ENCODE measurements around the gene DUT. TPM values are rescaled to one million over a fixed set of nuclear protein-coding genes. Genes with fewer than 3 reads are reported as not detected.

The DUT gene
- total RNA-seq, 2 experiments from 2014 or later = 564 to 574 TPM

DNA sequence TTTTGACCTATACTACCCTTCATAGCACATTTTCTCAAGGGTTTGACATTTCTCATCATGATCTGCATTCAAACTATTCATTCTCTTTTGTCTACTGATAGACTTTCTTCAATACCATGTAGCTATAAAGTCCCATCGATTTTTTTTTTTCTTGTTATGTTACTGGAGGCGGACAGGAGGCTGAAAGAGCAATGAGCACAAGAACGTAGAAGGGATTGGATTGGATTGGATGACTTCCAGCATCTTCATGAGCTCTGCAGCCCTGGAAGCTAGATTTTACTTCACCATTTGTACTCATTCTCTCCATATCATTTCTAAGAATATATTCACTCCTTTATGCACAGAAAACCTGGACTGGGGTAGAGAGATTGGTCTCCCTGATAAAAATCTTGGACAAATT, 43.2 kb downstream of the DUT start:
- no peak for DNase-seq
- H3K27me3 Mint-ChIP-seq = peaks cover 24% of the 10 kb centered on the region
- peaks cover 1% of the 10 kb centered on the region for H3K9me3 Mint-ChIP-seq
- no peak overlapping the region for H3K27ac Mint-ChIP-seq
- H3K4me3 Mint-ChIP-seq = no peak overlapping the region
- H3K4me1 Mint-ChIP-seq = no peaks in the 10 kb centered on the region
- H3K36me3 Mint-ChIP-seq = no peaks in the 10 kb centered on the region

DNA sequence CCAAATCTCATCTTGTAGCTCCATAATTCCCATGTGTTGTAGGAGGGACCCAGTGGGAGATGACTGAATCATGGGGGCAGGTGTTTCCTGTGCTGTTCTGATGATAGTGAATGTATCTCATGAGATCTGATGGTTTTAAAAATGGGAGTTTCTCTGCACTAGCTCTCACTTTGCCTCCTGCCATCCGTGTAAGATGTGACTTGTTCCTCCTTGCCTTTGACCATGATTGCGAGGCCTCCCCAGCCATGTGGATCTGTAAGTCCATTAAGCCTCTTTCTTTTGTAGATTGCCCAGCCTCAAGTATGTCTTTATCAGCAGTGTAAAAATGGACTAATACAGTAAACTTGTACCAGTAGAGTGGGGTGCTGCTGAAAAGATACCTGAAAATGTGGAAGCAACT, 44.5 kb downstream of the DUT start:
- Mint-ChIP-seq H3K4me1 (no peaks in the 10 kb centered on the region), H3K36me3 (no peaks in the 10 kb centered on the region), H3K27me3 (peaks cover 24% of the 10 kb centered on the region), H3K27ac (no peak overlapping the region), H3K4me3 (no peak overlapping the region), H3K9me3 (peaks cover 1% of the 10 kb centered on the region)
- no peak for DNase-seq

DNA sequence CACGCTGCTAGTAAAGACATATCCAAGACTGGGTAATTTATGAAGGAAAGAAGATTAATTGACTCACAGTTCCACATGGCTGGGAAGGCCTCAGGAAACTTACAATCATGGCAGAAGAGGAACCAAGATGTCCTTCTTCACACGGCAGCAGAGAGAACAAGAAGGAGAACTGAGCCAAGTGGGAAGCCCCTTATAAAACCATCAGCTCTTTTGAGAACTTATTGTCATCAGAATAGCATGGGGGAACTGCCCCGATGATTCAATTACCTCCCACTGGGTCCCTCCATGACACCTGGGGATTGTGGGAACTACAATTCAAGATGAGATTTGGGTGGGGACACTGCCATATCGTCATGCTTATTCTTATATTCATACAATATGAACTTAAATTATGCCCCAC, 49.0 kb downstream of the DUT start:
- H3K9me3 Mint-ChIP-seq = peaks cover 1% of the 10 kb centered on the region
- no peak for DNase-seq
- peaks cover 13% of the 10 kb centered on the region for H3K27me3 Mint-ChIP-seq
- no peak overlapping the region for H3K27ac Mint-ChIP-seq
- no peaks in the 10 kb centered on the region for H3K4me1 Mint-ChIP-seq
- H3K36me3 Mint-ChIP-seq = no peaks in the 10 kb centered on the region
- H3K4me3 Mint-ChIP-seq = no peak overlapping the region

DNA sequence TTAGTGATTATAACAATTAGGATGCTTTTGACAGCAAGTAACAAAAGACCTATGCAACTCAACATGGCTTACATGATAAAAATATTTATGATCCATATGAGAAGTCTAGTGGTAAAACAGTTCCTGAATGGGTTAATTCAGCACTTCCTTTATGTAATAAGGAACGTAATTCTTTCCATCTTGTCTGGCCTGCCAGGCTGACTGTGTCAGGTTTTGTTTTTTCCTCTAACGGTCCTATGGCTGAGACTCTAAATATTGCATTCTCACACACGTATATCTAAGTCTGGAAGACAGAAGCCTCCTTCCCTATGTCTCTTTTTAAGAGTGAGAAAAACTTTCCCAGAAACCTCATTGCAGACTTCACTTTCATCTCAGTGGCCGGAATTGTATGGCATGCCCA, 50.6 kb downstream of the DUT start:
- DNase-seq = no peak
- no peak overlapping the region for H3K27ac Mint-ChIP-seq
- H3K9me3 Mint-ChIP-seq = peaks cover 1% of the 10 kb centered on the region
- H3K36me3 Mint-ChIP-seq = no peaks in the 10 kb centered on the region
- no peaks in the 10 kb centered on the region for H3K4me1 Mint-ChIP-seq
- peaks cover 3% of the 10 kb centered on the region for H3K27me3 Mint-ChIP-seq
- no peak overlapping the region for H3K4me3 Mint-ChIP-seq

DNA sequence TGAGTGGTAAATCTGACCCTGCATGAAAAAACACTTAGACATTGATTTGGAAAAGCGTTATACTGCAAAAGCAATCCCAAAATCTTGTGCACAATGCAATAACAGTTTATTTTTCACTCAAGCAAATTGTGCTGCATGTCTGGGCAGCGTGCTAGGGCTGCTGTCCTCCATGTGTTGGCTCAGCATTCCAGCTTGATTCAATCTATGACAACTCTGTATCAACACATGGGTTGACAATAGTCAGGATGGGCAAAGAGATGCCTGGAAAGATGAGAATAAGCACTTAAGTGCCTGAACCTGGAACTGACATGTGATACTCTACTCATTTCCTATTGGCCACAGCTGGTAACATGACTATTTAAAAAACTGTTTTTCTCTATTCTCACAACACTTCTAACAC, 51.8 kb downstream of the DUT start:
- no peaks in the 10 kb centered on the region for H3K9me3 Mint-ChIP-seq
- DNase-seq = no peak
- H3K4me1 Mint-ChIP-seq = no peaks in the 10 kb centered on the region
- H3K27me3 Mint-ChIP-seq = no peaks in the 10 kb centered on the region
- H3K36me3 Mint-ChIP-seq = no peaks in the 10 kb centered on the region
- H3K4me3 Mint-ChIP-seq = no peak overlapping the region
- H3K27ac Mint-ChIP-seq = no peak overlapping the region

DNA sequence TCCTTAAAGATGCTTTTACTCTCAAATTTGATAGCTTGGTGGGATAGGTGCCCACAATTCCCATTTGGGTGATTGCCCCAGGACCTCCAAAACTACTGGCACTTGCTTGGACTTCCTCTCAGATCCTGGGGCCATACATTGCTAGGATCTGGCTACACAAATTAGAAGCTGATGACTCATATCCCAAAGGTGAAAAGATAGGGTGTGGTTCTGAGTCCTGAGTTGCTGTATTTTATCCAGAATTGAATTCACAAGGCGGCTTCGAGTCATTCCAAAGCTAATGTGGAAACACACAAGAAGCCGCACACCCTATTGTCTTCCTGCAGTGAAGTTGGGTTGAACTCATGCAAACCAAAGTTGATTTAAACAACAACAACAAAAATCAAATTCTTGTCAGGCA, 53.4 kb downstream of the DUT start:
- Mint-ChIP-seq H3K4me1 (no peaks in the 10 kb centered on the region), H3K36me3 (no peaks in the 10 kb centered on the region)

DNA sequence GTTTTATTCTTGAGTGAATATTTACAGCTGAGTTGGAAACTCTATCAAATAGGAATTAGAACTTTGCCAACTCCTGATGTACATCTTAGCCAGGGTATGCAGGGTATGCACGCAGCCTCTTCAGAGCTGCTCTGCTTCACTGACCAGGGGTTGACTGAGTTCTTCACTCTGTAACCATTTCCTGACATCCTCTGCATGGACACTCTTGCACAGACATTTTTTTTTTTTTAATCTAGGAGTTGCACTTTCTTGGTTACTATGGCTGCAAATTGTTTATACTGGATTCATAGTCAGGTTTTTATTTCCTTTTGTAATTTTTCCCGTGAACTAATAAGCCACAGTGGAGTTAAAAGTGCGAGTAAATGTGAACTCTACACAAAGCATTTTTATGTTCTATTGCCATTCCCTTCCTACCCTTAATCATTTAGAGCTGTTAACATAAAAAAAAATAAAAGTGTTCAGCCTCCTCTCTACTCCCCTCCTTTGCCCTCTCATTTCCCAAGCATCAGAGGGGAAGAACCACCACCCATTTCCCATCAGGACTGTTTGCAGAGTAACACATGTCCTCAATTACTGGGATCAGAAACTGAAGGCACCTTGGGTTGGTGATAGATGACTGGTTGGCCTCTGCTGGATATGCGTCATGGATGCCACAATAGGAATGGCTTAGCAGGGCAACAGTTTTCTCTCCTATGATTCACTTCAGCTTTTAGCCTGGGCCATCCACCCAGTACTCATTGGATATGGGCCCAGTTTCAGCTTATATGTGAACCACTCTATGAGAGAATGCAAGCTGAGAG, 54.0 kb downstream of the DUT start:
- no peaks in the 10 kb centered on the region for H3K9me3 Mint-ChIP-seq
- H3K4me1 Mint-ChIP-seq = no peaks in the 10 kb centered on the region
- no peak overlapping the region for H3K27ac Mint-ChIP-seq
- no peak overlapping the region for H3K4me3 Mint-ChIP-seq
- H3K36me3 Mint-ChIP-seq = no peaks in the 10 kb centered on the region
- no peaks in the 10 kb centered on the region for H3K27me3 Mint-ChIP-seq
- no peak for DNase-seq

More for the DNA sequence above, 53.4 kb downstream of the DUT start:
- no peaks in the 10 kb centered on the region for H3K9me3 Mint-ChIP-seq
- H3K27me3 Mint-ChIP-seq = no peaks in the 10 kb centered on the region
- no peak overlapping the region for H3K4me3 Mint-ChIP-seq
- no peak for DNase-seq
- no peak overlapping the region for H3K27ac Mint-ChIP-seq

DNA sequence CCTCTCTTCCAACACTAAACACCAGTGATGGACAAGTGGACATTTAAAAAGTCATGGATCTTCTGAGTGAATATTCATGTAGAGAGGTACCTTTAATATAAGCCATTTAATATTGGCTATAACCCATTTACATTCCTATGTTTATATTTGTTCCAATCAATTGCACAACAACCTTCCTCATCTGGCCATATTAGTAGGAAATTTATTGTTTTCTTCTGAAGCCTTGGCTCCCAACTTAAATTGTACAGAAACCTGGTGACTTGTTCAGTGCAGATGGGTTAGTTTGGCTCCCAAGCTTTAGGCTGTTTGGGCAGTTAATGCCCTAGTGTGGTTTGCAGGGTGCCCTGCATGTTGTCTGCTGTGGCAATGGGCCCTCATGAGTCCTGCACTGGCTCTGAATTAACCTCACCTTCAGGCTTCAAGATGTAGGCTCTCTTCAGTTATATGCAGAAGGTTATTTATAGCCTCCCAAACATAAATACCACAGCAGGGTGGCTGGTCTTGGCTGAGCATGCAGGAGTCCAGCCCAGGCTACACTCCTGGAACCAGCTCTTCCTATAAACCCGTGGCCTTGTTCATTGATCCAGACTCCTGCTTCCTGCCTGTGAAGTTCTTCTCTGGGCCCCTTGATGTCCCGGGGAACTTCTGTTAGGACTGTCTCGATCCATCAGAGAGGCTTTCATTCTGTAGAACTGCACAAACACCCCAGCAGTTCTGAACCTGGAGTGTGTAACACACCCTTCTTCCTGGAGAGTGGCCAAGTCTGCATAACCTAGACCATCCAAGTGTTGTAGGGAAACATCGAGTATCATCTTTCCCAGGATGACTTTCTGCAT, 57.0 kb downstream of the DUT start:
- DNase-seq = no peak
- Mint-ChIP-seq H3K36me3 (no peaks in the 10 kb centered on the region), H3K4me3 (no peak overlapping the region), H3K27ac (no peak overlapping the region), H3K9me3 (no peaks in the 10 kb centered on the region), H3K4me1 (no peaks in the 10 kb centered on the region), H3K27me3 (peaks cover 8% of the 10 kb centered on the region)

DNA sequence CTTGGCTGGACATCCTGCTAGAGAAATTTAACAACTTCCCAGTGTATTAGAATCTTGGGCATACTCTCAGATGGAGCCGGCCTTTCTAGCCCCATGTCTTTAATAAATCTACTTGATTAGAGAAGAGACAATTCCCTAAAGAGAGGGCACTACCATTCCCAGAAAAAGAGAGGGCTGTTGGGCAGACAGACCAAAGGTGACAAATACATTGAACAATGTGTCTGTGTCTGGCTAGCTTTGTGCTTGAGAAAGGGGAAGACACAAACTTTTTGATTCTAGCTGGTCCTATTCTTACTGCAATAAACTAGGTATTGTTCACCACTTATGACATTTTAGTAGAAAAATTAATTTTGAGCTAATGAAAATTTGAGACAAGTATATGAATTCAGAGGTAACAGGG, 57.7 kb downstream of the DUT start:
- H3K27ac Mint-ChIP-seq = no peak overlapping the region
- no peak for DNase-seq
- H3K4me3 Mint-ChIP-seq = no peak overlapping the region
- H3K27me3 Mint-ChIP-seq = peaks cover 8% of the 10 kb centered on the region
- H3K4me1 Mint-ChIP-seq = no peaks in the 10 kb centered on the region
- no peaks in the 10 kb centered on the region for H3K36me3 Mint-ChIP-seq
- H3K9me3 Mint-ChIP-seq = no peaks in the 10 kb centered on the region

DNA sequence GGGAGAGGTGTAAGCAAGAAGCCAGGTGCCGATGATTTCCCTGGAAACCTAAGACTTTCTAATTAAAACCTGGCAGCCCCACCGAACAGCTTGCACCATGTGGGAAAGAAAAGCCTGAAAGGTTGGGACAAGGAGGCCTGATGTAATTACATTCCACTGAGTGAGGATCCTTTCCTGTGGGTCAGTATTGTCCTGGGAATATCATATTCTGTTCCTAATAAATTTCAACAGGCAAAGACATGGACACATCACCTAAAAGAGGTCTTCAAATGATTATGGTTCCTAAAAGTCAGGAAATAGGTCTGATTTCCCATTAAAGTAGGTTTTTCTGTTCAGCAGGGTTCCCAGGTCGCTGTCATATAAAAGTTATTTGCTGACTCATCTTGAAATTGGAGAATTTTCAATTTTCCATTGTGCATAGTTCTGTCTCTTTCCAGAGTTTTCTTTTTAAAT, 58.5 kb downstream of the DUT start:
- H3K27ac Mint-ChIP-seq = no peak overlapping the region
- no peaks in the 10 kb centered on the region for H3K36me3 Mint-ChIP-seq
- H3K4me1 Mint-ChIP-seq = no peaks in the 10 kb centered on the region
- peaks cover 8% of the 10 kb centered on the region for H3K27me3 Mint-ChIP-seq
- H3K4me3 Mint-ChIP-seq = no peak overlapping the region
- no peak for DNase-seq
- H3K9me3 Mint-ChIP-seq = no peaks in the 10 kb centered on the region

DNA sequence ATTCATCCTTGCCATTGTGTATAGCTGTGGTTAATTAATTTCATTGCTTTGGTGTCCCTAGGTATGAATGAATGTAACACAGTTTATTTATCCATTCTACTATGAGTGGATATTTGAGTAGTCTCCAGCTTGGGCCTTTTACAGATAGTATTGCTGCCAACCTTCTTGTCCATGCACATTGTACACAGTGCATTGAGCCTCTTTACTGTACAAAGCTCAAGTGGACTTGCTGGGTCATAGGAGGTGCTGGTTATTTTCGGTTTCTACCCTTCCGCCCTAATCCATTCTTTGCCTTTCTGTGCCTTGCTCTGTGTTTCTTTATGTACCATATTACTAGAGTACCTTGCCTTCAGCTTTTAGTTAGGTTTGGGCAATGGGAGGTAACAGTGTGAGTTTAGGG, 60.7 kb downstream of the DUT start:
- Mint-ChIP-seq H3K4me1 (no peaks in the 10 kb centered on the region), H3K9me3 (no peaks in the 10 kb centered on the region), H3K27me3 (peaks cover 8% of the 10 kb centered on the region), H3K27ac (no peak overlapping the region), H3K4me3 (no peak overlapping the region), H3K36me3 (no peaks in the 10 kb centered on the region)
- no peak for DNase-seq

DNA sequence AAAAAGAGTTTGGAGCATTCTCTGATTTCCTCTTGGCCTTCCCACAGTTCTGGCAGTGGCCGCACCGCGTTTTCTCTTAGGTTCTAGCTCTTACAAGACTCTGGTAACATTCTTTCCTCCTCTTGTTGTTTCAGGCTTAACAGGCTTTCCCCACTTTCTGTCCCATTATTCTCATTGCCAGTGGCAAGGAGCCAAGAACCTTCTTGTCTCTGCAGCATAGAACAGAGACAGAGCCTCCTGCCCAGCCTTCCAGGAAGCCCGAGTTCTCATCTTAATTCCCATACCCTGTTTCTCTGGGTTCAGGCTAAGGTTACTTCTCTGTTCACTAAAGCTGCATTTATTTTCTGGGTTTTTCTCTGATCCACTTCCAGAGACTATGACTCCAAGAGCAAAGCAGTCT, 61.1 kb downstream of the DUT start:
- Mint-ChIP-seq H3K27me3 (peaks cover 8% of the 10 kb centered on the region), H3K36me3 (no peaks in the 10 kb centered on the region), H3K9me3 (no peaks in the 10 kb centered on the region), H3K27ac (no peak overlapping the region), H3K4me3 (no peak overlapping the region), H3K4me1 (no peaks in the 10 kb centered on the region)
- DNase-seq = no peak

Other genes with a start within 250 kb of the DUT start
- gene SLC24A5, start 210.4 kb upstream of the DUT start, total RNA-seq = not detected
- 10 to 100 TPM; 17.6 to 22.2 TPM for gene MYEF2, start 153.1 kb upstream of the DUT start, total RNA-seq
- not detected for gene CTXN2, start 139.8 kb upstream of the DUT start, total RNA-seq
- gene SLC12A1, start 125.1 kb upstream of the DUT start, total RNA-seq = not detected

Measured in activated naive CD8-positive, alpha-beta T cell treated with anti-CD3 and anti-CD28 coated beads for 36 hours (primary cell).